ENCODE results near the gene CAMTA1.

DNA sequence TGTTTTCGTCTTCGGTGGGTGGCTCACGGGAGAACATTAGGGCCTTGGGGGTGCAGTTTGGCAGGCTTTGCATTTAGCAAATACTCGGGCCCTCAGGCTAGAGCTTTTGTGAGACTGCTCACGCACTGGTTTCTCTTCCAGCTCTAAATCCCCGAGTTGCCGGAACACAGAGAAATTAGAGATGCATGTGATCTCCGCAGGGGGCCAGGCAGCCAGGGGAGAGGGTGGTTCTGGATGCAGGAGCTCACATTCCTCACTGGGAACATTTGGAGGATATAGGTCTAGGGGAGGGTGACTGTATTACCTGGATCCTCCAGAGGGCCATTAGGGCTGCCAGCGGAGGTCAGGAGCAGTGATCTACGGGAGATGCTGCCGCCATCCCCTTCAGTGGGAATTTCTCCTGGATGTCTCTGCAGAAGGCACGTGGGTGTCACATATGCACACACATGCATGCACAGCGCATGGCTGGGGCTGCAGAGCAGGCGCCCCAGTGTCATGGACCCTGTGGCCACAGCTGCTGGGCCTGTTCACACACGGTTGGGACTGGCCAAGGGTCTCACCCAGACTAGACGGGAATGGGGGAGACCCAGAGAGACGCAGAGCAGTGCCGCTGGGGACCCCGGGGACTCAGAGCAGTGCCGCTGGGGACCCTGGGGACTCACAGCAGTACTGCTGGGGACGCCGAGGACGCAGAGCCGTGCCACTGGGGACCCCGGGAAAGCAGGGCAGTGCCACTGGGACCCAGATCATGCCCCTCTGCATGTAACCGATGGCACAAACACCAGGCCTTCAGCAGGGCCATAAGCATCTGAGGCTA lies 258.7 kb downstream of the CAMTA1 start:
- TF ChIP-seq, protein P1, sequence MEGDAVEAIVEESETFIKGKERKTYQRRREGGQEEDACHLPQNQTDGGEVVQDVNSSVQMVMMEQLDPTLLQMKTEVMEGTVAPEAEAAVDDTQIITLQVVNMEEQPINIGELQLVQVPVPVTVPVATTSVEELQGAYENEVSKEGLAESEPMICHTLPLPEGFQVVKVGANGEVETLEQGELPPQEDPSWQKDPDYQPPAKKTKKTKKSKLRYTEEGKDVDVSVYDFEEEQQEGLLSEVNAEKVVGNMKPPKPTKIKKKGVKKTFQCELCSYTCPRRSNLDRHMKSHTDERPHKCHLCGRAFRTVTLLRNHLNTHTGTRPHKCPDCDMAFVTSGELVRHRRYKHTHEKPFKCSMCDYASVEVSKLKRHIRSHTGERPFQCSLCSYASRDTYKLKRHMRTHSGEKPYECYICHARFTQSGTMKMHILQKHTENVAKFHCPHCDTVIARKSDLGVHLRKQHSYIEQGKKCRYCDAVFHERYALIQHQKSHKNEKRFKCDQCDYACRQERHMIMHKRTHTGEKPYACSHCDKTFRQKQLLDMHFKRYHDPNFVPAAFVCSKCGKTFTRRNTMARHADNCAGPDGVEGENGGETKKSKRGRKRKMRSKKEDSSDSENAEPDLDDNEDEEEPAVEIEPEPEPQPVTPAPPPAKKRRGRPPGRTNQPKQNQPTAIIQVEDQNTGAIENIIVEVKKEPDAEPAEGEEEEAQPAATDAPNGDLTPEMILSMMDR (IDR thresholded peaks at IDR 0.05), result no peak
- TF ChIP-seq POLR2AphosphoS5 (IDR thresholded peaks at IDR 0.05) (no peak), POLR2A (IDR thresholded peaks at IDR 0.05) (no peak)

All from prostate gland (tissue), 2 donors.